Panc1 (cell line): ENCODE results near the gene MYRF.

Source experiments
- CTCF ChIP-seq: fragments of 450-650 bp; IDR thresholded peaks from 2 replicates; pipeline ENCODE4 v1.5.1; 2017; ENCODE audit warnings: mild to moderate bottlenecking
- POLR2AphosphoS5 ChIP-seq: IDR thresholded peaks from 2 replicates; pipeline ENCODE4 v1.6.1; 2012; ENCODE audit warnings: mild to moderate bottlenecking, low read depth, low read length, moderate library complexity
- TCF7L2 ChIP-seq: IDR thresholded peaks from 2 replicates; pipeline ENCODE4 v1.6.1; 2011; ENCODE audit warnings: mild to moderate bottlenecking, low read depth, low read length, inconsistent platforms

GRCh38 chr11:61797263-61797944 lies 45.0 kb downstream of the MYRF start:
- TF ChIP-seq POLR2AphosphoS5 = peak; percentile 50; the same call in 1 of the 2 replicates
- peak; percentile 82 for TF ChIP-seq CTCF
- TF ChIP-seq TCF7L2 = no peak
